KOPT-K1 (cell line): ENCODE data around the gene SOX8.

ENCODE experiments used
- H3K27ac ChIP-seq: fragments of 200-600 bp; sonication (generic); 2 replicates; pipeline ENCODE4 v1.5.1; 2016; ENCODE audit warnings: antibody characterized with exemption, mild to moderate bottlenecking, low read depth, low read length; ENCODE audit not compliant: poor library complexity, severe bottlenecking
- H3K36me3 ChIP-seq: fragments of 200-600 bp; sonication (generic); 2 replicates; pipeline ENCODE4 v1.5.1; 2017; ENCODE audit warnings: antibody characterized with exemption, mild to moderate bottlenecking, low read length, moderate library complexity; ENCODE audit not compliant: insufficient read depth
- H3K9me3 ChIP-seq: fragments of 200-600 bp; sonication (generic); 2 replicates; pipeline ENCODE4 v1.5.1; 2017; ENCODE audit warnings: antibody characterized with exemption, low read length, mild to moderate bottlenecking; ENCODE audit not compliant: insufficient read depth, poor library complexity, severe bottlenecking

The SOX8 gene

DNA sequence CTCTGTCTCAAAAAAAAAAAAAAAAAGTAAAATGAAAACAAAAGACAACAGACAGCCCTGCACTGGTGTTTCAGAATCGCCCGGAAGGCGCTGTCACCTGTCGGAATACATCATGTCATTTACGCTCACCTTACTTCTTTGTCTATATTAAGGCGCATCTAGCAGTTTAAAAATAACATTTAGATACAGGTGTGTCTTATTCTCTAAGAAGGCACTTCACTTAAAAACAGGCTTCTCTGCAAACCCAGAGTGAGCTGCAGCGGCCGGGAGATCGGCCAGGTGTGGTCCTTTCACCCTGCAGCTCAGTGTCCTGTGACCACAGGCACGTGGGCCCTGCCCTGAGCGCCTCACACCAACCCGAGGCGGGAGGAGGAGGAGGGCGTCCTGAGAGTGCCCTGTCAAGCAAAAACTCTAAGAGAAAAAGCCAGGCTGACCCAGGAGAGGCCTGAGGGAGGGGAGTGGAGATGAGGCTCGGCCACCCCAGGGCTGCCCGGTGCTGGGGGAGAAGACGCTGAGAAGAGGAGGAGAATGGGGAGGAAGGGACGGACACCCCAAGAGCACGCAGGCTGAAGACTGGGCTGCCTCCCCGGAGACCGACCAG is 7.5 kb upstream of the SOX8 start:
- no peaks in the 10 kb centered on the region for H3K9me3 ChIP-seq
- no peaks in the 10 kb centered on the region for H3K36me3 ChIP-seq
- H3K27ac ChIP-seq: no peak overlapping the region

DNA sequence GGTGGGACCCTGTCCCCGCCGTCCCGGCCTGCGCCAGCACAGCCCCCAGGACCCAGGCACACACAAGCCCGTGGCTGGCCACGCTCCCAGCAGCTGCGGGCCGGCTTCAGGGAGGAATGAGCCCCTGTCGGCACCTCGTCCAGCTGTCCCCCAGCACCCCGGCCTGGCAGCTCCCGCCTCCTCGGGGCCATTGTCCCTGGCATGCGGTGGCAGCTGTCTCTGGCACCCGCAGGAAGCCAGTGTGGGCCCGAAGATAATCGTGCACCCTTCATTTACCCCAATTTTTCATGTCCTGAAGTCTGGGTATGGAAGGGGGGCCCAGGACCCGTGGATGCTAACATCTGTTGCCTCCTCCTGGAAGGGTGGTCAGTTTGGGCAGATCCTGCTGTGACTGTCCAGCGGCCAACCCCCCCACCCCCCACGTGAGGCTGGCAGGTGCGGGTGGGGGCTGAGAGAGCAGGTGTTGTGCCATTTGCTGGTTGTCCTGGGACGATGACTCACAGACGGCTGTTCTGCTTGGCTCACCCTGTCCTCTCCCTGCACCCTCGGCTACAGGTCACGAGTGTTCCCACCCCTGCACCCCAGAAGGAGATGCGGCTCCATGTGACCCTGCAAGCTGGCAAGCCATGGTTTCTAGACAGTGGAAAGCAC is 6.8 kb upstream of the SOX8 start:
- H3K27ac ChIP-seq: no peak overlapping the region
- no peaks in the 10 kb centered on the region for H3K9me3 ChIP-seq
- H3K36me3 ChIP-seq: no peaks in the 10 kb centered on the region

DNA sequence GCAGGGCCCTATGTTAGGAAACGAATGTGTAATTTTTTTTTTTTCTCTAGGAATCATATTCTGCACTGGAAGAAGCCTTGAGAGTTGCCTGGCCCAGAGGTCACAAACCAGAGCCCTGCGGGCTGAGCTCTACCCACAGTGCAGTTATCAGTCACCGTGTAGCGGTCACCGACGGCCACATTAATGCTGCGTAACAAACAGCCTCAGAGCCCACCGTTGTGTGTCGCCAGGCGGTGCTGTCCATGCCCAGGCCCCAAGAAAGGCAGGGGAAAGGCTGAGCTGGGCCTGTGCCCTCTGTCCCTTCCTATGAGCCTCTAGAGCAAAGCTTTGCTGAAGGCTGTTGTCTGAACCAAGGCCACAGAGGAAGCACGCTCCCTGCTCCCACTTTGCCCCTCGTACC is 6.3 kb upstream of the SOX8 start:
- Histone ChIP-seq H3K36me3 (no peaks in the 10 kb centered on the region), H3K27ac (no peak overlapping the region), H3K9me3 (no peaks in the 10 kb centered on the region)

DNA sequence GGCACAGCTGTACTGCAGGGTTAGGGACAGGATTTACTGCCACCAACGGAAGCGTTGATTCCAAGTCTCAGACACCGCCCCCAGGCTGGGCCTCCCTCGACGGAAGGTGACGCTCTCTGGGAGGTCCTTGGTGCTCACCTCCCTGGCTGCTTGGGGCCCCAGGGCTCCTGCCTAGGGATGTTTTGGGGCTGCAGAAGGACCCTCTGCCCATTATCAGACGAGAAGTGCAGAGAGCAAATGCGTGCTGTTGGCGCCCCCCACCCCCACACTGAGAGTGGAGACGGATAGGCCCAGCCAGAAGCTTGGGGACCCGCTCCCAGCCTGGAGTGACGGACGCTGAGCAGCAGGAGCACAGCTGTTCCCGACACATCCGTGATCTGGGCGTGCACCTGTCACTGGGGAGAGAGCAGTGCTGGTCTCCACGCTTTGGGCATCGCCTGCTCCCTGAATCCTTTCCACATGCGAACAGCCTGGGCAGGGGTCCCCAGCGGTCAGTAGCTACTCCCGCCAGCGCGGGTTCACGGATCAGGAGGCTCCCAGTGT is 5.1 kb upstream of the SOX8 start:
- no peak overlapping the region for H3K27ac ChIP-seq
- no peaks in the 10 kb centered on the region for H3K36me3 ChIP-seq
- no peaks in the 10 kb centered on the region for H3K9me3 ChIP-seq

DNA sequence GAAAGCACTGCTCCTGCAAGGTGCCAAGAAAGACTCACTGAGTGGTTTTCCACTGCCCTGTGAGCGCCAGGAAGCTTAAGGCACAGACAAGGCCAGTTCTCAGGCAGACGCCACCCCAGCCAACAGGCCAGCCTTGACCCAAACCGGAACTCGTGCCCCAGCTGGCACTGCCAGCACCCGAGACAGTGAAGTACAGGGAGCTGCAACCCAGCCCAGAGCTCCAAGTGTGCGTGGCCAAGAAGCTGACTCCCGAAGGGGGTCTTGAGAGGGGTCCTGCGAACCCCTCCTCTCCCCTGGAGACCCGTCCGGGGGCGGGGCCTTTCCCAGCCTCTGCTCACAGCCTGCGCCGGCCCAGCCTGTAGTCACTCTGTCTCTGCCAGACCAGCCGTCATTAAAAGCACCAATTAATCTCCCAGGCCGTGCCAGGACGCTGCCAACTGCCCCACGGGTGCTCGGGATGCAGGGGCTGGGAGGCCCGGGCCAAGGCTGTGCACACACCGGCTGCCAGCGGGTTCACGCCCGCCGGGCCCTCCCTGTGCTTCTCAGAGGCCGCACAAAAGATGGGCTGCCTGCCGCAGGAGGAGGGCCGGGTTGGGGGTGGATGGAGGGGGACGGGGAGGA is 4.4 kb upstream of the SOX8 start:
- no peaks in the 10 kb centered on the region for H3K9me3 ChIP-seq
- H3K27ac ChIP-seq: no peak overlapping the region
- H3K36me3 ChIP-seq: no peaks in the 10 kb centered on the region

DNA sequence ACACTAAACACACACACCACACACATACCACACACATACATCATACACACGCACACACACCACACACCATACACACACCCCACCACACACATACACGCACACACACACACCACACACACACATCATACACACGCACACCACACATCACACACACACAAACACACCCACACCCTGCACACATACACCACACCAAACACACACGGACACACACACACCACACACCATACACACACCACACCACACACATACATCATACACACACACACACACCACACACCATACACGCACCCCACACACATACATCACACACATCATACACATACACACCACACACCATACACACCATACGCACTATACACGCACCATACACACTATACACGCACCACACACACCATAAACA is 3.7 kb upstream of the SOX8 start:
- Histone ChIP-seq H3K9me3 (no peaks in the 10 kb centered on the region), H3K27ac (no peak overlapping the region), H3K36me3 (no peaks in the 10 kb centered on the region)

DNA sequence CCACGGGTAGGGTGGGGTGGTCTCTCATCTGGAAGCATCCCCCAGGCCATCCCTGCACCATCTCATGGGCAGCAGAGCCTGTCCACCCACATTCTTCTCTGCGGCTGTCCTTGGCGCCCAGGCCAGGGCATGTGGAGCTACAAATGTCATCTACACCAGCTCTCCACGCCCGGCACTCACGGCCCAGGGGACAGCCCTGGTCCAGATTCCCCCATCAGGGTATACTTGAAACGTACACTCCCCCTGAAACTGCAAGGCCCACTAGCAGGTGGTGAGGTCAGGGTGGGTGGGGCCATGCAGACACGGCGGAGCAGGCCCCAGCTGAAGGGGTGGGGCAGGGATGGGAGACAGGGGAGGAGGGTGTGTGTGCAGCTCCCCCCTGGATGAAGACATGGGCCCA is 3.2 kb upstream of the SOX8 start:
- H3K9me3 ChIP-seq: no peaks in the 10 kb centered on the region
- H3K27ac ChIP-seq: no peak overlapping the region
- H3K36me3 ChIP-seq: no peaks in the 10 kb centered on the region

DNA sequence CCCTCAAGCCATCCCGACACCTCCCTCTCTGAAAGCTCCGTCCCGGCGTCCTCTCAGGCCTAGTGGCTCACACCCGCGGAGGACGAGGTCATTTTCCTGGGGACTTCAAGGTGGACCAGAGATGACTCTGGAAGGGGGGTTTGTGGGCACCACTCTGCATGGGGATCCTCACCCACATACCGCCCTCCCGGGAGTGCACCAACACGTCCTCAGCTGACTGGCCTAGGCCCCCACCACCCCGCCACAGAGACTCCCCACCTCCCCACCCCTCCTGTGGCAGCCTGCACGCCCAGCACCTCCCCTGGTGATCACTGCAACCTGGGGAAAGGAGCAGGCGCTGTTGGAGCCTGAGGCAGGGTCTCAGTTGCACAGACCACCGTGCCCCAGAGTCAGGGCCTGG is 2.4 kb upstream of the SOX8 start:
- no peak overlapping the region for H3K27ac ChIP-seq
- no peaks in the 10 kb centered on the region for H3K36me3 ChIP-seq
- no peaks in the 10 kb centered on the region for H3K9me3 ChIP-seq

DNA sequence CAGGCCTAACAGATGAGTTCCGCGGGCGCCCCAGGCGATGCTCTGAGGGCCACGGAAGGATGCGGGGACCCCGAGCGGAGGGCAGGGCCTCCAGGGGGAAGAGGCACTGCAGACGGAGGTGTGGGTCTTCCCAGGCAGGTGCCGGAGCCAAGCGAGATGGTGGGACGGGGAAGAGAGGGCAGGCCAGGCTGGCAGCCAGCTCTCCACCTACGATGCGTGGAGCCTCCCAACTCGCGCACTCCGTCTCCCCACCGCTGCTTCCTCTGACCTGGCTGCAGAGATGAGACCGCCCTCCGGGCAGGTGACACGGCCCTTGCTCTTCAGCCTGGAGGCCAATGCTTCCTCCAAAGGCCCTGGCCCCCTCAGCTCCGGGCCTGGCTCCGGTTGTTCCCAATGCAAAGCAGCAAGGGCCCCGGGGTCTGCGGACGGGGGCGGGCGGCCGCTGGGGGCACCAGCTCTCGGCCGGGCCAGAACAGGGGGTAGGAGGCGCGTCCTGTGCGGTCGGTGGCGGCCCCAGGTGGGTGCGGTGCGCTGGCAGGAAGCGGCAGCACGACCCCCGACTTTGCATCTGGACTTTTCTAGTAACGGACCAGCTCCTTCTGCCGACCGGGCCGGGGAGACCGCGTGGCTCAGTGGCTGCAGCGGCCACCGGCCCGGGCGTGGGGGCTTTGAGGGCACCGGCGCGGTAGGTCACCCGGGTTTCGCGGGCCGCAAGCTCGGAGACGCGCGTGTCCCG is 1.5 kb upstream of the SOX8 start:
- Histone ChIP-seq H3K9me3 (no peaks in the 10 kb centered on the region), H3K27ac (no peak overlapping the region), H3K36me3 (no peaks in the 10 kb centered on the region)

DNA sequence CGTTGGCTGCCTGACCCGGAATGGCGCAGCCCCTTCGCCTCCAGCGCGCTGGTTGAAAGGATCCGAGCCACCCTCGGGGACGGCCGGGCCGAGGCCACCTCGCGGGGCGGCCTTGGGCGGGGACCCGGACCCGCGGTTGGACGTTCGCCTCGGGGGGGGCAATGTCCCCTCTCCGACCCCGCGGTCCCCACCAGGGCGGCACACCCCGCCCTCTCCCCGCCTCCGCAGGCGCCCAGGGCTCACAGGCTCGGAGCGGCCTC is 1.0 kb upstream of the SOX8 start:
- H3K27ac ChIP-seq: no peak overlapping the region
- no peaks in the 10 kb centered on the region for H3K36me3 ChIP-seq
- H3K9me3 ChIP-seq: no peaks in the 10 kb centered on the region

DNA sequence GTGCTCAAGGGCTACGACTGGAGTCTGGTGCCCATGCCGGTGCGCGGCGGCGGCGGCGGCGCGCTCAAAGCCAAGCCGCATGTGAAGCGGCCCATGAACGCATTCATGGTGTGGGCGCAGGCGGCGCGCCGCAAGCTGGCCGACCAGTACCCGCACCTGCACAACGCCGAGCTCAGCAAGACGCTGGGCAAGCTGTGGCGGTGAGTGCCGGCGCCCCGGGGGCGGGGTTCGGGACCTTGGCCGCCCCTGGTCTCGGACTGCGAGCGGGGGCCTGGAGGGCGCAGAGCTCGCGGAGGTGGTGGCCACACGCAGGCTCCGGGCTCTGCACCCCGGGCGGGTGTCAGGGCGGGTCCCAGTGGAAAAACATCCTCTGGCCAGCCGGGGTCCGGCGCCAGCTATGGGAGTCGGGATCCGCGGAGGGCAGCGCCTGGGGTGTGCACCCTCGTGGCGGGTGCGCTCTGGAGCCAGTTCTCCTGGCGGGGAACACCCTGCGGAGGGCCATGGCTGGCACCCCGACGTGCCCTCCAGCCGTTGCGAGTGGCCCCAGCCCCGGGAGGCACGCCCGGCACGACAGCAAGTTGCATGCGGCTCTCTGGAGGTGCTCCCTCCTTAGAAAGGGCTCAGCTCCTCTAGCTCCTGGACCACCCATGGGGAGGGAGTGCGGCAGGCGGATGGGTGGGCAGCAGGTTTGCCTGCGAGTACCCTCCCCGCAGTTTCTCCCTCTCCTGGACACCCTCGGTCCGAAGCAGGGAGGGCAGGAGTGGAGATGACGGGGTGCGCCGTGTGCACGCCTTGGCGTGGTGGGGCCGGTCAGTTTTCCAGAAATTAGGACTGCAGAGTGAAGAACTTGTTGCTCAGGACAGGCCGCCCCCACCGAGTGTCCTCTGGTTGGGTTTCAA is 824 bp downstream of the SOX8 start:
- no peaks in the 10 kb centered on the region for H3K9me3 ChIP-seq
- H3K27ac ChIP-seq: no peak overlapping the region
- H3K36me3 ChIP-seq: no peaks in the 10 kb centered on the region

DNA sequence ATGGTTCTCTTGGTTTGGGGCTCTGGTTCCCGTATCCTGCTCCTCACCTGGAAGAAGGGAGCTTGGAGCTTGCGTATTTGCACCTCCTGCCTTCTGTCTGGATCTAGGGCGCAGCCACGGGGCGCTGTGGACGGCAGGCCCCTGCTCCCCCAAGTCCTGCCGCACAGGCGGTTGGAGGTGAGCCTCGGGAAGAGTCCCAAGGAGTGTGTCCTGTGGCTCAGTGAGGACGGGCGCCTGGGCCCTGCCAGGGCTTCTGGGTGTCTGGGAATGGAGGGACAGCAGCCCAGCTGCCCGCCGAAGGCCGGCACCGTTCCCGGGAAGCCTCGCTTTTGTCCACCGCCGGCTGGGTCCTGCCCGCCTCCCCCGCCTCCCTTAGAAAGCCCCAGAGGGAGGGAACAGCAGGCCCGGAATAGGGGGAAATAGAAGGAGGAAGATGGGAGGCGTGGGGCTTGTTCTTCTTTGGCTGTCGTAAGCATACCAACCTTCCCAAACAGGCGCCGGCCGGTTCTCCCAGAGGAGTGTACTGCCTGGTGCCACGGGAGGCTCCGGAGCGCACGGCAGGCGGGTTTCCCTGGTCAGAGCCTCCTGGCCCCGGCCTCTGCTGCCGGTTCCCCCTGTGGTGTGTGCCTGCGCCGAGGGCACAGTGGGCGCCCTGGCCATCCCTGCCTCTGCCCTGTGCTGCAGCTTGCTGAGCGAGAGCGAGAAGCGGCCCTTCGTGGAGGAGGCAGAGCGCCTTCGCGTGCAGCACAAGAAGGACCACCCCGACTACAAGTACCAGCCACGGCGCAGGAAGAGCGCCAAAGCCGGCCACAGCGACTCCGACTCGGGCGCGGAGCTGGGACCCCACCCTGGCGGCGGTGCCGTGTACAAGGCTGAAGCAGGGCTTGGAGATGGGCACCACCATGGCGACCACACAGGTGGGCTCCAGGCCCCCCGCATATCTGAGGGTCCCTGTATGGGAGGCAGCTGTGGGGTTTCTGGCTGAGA is 1.8 kb downstream of the SOX8 start:
- Histone ChIP-seq H3K36me3 (no peaks in the 10 kb centered on the region), H3K9me3 (no peaks in the 10 kb centered on the region), H3K27ac (no peak overlapping the region)

DNA sequence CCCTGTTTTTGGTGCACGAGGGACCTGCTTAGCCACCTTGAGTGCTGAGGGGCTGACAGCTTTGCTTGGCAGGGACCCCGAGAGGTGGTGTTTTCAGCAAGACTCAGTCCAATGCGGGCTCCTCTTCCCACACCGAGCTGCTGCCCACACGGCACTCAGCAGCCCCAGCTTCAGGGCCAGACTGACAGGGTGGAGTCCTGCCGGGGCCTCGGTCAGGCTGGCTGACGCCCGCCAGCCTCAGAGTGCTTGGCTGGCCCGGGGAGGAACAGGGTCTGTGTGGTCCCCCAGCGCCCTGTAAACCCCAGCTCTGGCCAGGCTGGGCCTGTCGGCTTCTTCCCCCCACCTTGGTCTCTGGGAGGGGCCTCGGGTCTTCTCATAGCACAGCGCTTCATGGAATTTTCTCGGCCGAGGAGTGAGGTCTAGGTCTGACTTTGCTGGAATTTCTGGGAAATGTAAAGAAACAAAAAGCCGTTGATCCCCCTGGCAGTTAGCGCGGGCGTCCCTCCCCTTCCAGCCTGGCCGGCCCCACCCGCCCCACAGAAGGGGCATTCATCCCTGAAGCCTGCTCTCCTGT is 2.6 kb downstream of the SOX8 start:
- H3K36me3 ChIP-seq: no peaks in the 10 kb centered on the region
- no peaks in the 10 kb centered on the region for H3K9me3 ChIP-seq
- H3K27ac ChIP-seq: no peak overlapping the region
